IPS-NIHi7 (cell line): Measurements from ENCODE around the gene DOCK8.

Experiments
- DNase-seq: peaks from one replicate; pipeline ENCODE4 v3.0.0; 2012; ENCODE audit warnings: mixed read lengths; ENCODE audit errors: extremely low spot score

DOCK8 gene

DNA sequence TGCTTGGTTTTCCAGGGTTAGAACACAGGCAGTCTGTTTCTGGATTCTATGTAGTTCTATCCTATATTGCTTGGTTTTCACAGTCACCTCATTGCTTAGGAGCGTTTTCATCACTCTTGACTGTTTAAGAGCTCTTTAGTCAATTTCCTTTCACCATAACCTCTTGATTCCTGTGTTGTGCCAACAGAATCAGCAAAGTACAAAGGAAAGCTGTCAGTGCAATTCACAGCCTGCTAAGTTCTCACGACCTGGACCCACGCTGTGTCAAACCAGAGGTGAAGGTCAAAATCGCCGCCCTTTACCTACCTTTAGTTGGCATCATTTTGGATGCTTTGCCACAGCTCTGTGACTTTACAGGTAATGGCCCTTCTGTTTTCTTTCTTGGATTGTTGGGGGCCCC, 199.9 kb downstream of the DOCK8 start:
- no peak for DNase-seq

DNA sequence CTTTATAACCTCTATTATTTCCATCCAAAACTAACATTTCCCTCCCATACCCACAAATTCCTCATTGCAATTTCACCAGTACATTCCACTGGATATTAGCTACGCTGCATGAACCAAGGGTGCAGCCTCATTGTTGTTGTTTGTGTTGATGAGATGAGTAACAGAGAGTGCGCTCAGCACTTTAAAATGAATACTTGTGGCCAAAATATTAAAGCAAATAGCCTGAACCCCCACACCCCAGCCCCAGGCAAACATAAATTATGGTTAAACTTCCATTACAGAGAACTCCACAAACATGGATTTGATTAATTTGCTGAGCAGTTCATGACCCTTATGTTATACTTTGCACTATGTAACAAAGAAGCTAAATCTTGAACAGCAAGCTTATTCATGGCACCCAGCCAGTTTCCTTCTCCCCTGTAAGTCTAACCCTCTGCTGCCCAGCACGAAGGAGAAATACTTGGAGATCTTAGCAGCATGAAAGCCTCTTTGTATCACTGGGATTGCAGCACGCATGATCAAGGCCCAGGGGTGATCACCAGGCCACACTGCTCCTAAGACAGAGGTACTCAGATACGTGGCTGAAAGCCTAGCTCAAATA, 205.0 kb downstream of the DOCK8 start:
- no peak for DNase-seq

DNA sequence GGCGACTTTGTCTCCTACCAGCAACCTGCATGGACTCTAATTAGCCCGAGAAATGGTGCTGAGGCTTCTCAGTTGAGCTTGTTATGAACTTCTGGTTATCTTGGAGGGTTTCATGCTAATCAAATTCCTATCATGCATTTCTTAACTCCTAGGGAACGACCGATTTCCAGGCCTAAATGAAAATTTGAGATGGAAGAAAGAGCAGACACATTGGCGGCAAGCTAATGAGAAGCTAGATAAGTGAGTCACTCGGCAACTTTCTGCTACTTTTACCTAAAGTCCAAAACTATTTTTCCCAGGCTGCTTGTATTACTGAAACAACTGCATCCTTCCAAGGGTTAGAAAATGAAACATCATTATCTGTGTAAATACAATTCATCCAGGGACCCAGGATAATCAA, 207.2 kb downstream of the DOCK8 start:
- DNase-seq: no peak

DNA sequence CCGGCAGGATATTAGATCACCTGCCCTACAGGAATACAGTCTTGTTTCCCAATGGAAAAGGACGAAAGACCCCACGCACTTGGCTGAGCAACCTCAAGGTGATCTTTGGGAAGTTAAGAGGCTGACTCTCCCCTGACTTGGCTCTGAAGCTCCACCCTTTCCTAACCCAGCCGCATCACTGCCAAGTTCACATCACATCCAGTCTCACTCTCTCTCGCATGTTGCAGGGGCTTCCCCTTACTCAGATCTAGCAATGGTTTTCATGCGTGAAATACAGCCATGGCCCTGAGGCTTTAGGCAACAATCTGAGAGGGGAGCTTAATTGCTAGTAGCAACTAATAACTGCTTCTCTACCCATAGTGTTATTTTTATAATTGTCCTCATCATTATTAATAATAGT, 211.6 kb downstream of the DOCK8 start:
- DNase-seq: no peak

DNA sequence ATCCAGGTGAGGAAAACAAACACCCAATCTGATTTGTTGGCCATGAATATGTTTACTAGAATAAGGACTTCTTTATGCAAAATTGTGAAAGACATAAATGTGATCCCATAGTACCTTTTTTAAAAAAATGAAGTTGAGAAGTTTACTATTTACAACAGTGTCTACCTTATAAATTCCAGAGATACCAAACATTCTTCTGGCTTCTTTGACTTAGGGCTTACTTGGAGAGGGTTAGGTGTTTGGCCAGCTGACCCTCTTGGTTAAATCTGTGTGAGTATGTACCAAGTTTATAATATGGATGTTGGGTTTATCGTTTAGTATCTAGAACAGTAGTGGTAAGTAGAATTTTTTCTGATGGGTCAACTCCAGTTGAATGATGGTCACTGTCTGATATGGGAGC, 212.3 kb downstream of the DOCK8 start:
- DNase-seq: no peak

DNA sequence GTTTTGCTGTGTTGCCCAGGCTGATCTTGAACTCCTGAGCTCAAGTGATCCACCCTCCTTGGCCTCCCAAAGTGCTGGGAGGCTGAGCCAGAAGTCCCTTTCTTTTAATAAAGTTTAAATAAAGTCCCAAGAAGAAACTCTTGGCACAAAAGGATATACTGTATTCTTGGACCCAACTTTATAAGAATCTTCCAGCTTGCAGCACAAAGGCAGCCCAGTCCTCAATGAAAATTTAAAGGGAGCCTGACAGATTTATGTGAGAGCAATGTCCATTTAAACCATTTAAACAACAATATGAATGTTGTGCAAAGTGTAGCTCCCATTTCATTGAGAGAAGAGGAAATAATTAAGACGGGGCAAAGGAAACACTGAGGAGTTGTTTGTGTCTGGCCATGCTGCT, 217.0 kb downstream of the DOCK8 start:
- no peak for DNase-seq

DNA sequence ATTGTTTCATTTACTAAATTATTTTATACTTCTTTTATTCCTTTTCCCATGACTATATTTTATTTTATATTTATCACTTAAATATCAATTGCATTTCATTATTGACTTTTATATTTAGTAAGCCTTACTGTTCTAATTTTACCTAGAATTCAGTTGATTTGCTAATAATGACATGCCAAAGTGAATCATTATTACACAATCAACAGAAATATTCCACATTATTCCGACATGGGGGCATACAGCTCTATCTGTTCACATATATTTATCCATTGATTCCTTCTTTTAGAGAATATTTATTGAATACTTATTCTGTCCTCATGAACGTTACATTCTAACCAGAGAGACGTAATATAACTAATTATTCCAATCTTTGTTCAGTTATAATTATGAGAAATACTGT, 221.8 kb downstream of the DOCK8 start:
- DNase-seq: no peak

DNA sequence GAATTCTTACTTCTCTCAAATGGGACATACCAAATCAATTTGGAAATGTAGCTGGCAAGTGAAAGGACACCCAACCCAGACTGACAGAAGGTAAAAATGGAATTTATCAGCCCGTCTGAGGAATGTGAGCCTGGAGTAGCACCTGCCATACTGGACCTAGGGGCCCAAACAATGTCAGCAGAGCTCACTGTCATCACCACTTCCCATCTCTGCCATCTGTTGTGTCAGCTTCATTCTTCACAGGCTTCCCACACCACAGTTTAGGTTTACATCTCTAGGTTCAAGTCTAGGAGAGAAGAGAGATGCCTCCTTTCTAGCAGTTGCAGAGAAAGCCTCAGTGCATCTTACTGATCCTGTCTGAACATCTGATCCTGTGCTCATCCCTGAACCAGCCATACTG, 222.4 kb downstream of the DOCK8 start:
- DNase-seq: no peak

DNA sequence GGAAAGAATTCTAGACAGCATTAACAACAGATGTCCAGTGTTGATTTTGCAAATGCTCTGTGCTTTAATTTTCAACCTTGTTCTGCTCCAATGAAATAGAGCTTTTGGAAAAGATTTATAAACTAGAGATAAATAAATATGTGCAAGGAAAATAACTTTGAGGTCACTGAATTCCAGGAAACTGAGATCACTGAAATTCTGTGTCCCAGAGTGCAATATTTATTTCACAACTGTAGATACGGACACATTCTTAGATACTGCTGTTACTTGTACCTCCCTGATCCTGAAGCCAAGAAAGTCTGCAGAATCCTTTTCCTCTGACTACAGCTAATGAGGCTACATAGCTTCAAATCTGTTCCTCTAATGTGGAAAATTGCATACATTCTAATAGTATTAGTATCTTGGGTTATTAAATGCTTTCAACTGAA, 222.9 kb downstream of the DOCK8 start:
- DNase-seq: no peak

DNA sequence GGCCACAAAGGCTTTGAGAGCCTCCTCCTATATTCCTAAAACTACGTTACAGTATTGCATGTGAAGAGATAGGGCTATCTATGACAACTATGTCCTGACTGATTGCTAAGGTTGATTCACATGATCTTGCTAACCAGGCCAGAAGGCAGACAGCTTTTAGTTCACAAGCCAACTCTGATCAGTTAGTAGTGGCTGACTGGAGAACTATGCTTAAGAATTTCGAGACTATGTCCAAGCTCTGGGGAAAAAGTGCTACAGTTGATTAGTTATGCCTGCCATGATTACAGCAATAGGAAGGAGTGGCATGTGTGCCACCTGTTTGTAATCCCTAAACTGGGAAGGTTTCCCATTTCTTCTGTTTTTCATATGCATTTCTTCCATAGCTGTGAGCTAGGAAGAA, 223.4 kb downstream of the DOCK8 start:
- no peak for DNase-seq

DNA sequence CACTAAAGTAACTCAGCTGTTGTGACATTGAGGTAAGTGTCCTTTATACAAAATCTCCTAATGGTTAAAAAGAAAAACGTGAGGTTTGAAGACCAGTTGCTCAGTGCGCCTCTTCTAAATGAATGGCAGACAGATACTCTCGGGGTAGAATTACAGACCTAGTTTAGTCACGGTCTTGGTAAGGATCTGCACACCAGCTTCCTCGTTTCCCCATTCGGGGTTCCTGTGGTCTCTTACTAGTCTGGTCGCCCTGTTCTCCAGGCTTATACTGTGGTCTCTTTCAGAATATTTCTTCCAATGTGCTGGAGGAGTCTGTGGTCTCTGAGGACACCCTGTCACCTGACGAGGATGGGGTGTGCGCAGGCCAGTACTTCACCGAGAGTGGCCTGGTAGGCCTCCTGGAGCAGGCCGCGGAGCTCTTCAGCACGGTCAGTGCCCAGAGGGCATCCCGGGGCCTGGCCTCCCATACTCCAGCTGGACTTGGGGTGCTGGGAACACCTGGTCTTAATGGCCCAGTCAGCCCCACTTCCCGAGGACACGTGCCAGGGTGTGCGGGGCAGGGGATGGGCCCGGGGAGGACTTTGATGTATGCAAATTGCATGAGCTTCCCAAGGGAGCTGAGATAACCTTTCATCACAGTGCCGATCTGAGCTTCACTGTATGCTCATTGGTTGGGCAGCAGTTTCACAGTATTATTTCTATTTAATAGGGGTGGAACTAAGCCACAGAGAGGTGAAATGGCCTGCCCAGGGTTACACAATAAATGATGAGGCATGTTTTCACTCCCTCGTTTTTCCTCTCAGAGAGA, 224.5 kb downstream of the DOCK8 start:
- DNase-seq: no peak

DNA sequence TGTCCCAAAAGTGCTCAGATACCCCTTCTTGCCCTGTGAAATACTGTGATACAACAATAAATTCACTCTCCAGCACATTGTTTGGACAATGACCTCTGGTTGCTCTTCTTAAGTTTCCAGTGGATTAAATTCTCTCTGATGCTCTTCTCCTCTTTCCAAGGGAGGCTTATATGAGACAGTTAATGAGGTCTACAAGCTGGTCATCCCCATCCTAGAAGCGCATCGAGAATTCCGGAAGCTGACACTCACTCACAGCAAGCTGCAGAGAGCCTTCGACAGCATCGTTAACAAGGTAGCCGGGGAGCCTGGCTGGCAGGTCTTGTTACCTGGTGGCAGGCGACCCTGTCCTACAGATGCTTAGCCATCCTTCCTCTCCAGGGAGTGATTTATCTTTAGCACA, 226.5 kb downstream of the DOCK8 start:
- no peak for DNase-seq

DNA sequence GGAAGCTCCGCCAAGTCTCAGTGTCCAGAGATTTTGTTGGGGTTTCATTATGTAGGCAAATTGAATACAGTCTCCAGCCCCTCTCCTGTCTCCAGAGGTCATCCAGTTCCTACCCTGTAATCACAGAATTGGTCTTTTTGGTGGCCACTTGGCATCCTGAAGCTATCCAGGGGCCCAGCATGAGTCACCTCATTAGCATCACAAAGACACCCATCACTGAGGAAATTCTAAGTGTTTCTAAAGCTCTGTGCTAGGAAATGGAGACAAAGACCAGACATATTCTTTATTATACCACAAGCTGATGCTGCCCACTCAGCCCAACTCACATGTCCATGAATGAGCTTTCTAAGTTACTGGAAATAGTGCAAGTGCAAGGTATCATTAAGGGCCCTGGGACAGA, 229.9 kb downstream of the DOCK8 start:
- peak; percentile 22 for DNase-seq

DNA sequence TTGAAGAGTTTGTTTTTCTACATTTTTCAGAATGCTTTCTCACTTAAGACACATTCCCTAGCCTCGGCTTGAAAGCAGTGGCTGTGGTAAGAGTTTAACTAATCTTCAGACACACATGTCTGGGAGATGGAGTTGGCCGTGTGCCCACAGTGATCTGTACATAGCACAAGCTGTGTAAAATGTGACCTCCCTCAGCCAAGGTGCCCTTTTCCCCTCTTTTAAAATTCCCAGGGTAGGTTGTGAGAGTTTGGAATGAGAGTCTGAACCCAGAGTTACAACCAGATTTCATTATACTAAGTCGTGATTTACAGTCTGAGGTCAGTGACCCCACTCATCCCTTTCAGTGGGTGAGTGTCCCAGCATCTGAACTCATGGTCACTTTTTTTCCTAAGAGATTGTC, 230.4 kb downstream of the DOCK8 start:
- no peak for DNase-seq

DNA sequence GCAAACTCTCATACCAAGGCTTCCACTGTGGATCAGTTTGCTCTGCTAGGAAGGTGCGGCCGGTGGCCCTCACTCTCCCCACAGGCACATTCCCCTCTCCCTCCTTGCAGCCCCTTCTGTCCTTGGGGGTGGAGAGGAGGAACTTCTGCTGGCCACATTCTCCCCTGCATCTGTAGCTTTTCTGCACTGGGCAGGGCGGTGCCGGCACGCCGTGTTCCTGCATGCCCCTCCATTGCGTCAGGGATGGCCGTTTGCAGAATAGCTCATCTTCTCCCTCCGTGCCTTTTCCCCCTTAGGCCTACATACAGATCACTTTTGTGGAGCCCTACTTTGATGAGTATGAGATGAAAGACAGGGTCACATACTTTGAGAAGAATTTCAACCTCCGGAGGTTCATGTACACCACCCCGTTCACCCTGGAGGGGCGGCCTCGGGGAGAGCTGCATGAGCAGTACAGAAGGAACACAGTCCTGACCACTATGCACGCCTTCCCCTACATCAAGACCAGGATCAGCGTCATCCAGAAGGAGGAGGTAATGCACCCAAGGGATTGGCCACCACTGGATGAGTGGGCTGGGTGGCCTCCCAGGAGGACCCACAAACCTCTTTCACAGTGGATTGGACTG, 231.5 kb downstream of the DOCK8 start:
- no peak for DNase-seq

DNA sequence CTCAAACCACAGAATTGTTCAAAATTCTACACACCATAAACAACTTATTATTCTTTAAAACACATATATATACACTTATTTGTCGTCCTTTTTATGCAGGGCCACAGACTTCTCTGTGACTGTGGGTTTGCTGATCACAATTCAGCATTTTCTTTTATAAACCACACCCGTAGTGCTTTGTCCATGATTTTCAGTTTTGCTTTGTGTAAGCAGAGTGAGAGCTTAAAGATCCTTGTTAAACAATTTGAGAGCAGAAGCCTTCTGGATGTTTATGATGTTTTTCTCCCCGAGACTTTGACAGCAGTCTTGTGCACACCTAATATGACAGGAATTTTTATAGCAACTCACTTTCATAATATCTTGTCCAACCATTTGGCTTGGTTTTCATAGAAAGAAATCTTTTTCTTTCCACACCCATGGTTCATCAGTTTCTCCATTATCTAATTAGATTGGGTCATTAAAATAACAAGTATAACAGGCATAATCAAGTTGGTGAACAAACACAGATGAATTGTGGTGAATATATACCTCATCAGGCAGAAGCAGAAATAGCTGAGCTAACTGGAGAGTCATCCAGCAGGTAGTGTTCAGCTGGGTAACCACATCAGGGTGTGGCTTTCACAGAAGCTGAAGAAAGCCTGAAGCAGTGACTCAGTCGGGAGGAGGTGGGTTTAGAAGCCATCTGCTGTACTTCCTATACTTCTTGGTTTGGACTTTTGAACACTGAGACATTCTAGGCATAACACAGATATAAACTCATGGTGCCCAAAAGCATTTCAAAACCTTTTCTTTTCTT, 232.8 kb downstream of the DOCK8 start:
- no peak for DNase-seq

DNA sequence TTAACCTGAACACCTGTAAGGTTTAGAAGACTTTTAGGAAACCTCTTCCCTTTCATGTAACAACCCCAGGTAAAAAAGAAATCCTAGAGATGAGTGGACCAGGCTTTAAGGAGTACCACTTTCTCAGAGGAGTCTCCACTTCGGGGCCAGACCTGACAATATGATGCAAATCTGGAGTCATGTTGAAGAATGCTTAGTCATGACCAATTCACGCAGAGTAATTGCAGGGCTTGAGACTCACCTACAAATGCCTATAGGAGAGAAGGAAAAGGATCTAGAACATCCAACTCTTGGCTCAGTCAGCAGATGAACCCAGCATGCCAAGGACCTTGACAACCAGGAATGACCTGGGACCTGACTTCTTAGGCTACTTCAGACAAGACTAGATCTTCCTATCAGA, 235.4 kb downstream of the DOCK8 start:
- no peak for DNase-seq

DNA sequence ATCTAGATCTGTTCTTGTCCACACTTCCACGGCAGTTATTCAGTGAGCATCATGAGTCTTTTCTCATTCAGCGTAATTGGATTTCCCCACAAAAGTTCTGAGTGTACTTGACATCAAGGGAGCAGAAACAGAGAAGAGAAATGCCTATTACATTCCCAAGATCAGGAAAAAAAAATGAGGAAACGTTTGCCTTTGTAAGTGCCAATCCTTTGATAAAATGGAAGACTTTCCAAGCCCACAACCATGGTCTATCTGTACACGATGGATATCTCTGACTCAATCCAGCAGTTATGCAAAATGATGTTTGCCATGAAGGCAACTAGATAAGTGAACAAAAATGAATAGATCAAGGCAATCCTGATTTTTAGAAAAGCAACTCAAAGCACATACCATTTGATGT, 235.9 kb downstream of the DOCK8 start:
- DNase-seq: no peak

DNA sequence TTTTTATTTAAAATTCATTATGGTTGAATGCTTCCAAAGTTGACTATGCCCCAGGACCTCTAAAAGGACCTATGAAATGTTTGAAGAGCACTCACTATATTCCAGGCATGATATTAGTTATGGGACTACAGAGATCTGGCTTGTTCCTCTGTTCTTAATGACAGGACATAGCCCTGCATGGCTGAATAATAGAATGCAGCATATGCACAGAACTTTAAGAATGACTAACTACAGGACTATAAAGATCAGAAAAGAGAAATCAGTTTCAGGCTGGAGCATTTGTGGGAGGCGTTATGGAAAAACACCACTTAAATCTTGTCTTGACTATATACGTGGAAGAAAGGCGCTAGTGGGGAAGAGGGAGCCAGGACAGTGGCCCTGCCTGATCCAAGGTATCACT, 239.2 kb downstream of the DOCK8 start:
- no peak for DNase-seq

DNA sequence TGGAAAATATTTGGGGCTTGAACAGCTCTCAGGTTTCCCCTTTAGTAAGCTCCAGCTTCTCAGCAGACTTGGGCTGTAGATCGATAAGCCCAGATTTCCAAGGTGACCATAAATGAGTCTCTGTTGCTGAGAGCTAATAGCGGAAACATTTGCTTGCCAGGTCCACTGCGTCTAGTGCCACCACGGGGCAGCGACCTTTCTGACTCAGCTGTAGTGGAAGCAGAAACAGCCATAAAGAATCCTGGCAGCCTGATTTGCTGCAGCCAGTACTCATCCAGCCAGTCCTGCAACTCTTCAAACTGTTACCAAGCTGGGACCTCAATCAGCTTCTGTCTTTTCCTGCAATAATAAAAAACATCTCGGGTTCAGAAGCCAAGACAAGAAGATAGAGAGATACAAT, 241.7 kb downstream of the DOCK8 start:
- DNase-seq: no peak

DNA sequence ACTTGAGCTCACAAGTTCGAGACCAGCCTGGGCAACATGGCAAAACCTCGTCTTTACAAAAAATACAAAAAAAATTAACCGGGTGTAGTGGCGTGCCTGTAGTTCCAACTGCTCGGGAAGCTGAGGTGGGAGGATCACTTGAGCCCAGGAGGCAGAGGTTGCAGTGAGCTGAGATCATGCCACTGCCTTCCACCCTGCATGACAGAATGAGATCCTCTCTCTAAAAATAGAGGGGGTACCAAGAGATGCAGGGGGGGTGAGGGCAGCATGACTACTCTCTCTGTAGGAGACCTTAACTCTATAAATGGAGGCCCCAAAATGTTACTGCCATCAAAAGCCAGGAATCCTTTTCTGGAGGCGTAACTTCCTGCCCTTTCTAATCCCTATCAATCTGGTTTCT, 243.9 kb downstream of the DOCK8 start:
- no peak for DNase-seq
